ENCODE data around the gene POLR2J3.
A peak's percentile ranks its signal among the peaks of the same experiment; 100 is the strongest.
"Not testable (repeated sequence)": the region's sequence is repeated elsewhere in the genome, so short reads cannot be mapped to it uniquely, and the experiment has no call there.

POLR2J3 gene

DNA sequence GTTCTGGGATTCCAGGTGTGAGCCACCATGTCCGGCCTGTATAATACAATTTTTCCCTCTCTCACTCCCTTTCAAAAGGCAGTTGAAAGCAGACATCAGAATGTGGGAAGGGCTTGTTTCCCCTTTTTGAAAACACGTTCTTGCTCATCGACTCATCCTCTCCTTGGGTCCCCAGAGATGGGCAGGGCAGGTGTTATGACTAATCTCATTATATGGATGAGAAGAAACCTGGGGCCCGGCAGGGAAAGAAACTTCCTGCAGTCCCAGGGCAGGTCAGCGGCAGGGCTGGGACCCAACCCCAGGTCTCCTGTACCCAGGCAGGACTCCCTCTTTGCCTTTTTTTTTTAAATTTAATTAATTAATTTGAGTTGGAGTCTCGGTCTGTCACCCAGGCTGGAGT lies 26.0 kb downstream of the POLR2J3 start:
- ATAC-seq, result peak; percentile 12
- not testable (repeated sequence) for H3K4me3 Mint-ChIP-seq; H3K36me3 Mint-ChIP-seq (ENCODE audit: low read depth); H3K9me3 Mint-ChIP-seq; DNase-seq; H3K27ac Mint-ChIP-seq; H3K4me1 Mint-ChIP-seq; H3K27me3 Mint-ChIP-seq

DNA sequence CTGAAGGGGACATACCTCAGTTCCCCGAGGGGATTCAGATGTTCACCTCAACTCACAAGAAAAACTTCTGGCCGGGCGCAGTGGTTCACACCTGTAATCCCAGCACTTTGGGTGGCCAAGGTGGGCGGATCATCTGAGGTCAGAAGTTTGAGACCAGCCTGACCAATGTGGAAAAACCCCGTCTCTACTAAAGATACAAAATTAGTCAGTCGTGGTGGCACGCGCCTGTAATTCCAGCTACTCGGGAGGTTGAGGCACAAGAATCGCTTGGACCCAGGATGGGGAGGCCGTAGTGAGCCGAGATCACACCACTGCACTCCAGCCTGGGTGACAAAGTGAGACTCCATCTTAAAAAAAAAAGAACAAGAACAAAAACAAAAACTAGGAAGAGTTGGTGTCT lies 27.1 kb downstream of the POLR2J3 start:
- H3K4me1 Mint-ChIP-seq; H3K27ac Mint-ChIP-seq; DNase-seq; ATAC-seq; H3K9me3 Mint-ChIP-seq; H3K27me3 Mint-ChIP-seq; H3K4me3 Mint-ChIP-seq; H3K36me3 Mint-ChIP-seq (ENCODE audit: low read depth): not testable (repeated sequence)

DNA sequence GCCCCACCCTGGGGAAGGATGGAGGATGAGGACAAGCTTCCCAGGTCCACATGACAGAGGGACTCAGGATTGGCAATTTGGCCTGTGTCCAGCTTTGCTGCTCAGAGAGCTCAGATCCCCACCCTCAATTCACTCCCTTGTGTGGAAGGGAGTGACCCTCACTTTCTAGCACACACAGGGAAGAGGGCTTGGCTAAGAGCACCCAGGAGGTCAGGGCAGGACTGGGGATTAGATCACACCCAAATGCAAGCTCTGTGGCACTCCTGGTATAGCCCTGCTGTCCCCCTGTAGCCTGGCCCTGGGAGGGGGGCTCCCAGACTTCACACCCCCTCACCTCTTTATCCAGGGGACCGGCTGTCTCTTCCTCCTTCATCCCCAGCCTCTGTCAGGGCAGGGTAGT lies 28.0 kb downstream of the POLR2J3 start:
- H3K27me3 Mint-ChIP-seq; ATAC-seq; DNase-seq; H3K4me3 Mint-ChIP-seq; H3K9me3 Mint-ChIP-seq; H3K27ac Mint-ChIP-seq; H3K36me3 Mint-ChIP-seq (ENCODE audit: low read depth); H3K4me1 Mint-ChIP-seq: not testable (repeated sequence)

DNA sequence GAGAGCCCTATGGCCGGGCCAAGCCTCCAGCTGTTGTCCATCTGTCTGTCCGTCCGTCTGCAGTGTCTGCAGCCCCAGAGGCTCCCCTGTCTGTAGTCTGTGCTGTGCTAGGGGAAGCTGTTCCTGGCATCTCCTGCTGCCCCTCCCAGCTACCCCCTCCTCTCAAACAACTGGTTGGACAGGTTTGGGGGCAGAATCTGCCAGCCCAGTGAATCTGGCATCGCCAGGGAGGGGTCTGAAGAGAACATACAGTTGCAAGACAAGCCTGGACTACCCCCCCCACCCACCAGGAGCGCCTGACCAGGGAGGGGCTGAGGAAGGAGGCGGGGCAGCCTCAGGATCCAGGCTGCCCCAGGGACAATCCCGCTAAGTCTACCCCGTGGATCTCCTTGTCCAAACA lies 28.8 kb downstream of the POLR2J3 start, which contains the start of gene UPK3BL2:
TSS of gene UPK3BL2 (minus strand) at position 101 of the 400 bp plus-strand sequence. CDS start at position 41, 60 bp downstream.
- not testable (repeated sequence) for H3K4me3 Mint-ChIP-seq; H3K27ac Mint-ChIP-seq; H3K9me3 Mint-ChIP-seq; DNase-seq; H3K36me3 Mint-ChIP-seq (ENCODE audit: low read depth); H3K27me3 Mint-ChIP-seq; ATAC-seq; H3K4me1 Mint-ChIP-seq

DNA sequence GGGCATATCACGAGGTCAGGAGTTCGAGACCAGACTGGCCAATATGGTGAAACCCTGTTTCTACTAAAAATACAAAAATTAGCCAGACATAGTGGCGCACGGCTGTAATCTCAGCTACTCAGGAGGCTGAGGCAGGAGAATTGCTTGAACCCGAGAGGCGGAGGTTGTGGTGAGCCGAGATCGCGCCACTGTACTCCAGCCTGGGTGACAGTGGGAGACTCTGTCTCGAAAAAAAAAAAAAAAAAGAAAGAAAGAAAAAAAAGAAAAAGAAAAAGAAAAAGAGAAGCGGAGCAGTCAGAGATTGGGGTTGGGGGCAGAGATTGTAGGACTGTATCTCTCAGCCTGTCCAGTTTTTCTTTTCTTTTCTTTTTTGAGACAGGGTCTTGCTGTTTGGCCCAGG lies 29.6 kb downstream of the POLR2J3 start:
- not testable (repeated sequence) for H3K27ac Mint-ChIP-seq; H3K27me3 Mint-ChIP-seq; DNase-seq; H3K4me3 Mint-ChIP-seq; H3K36me3 Mint-ChIP-seq (ENCODE audit: low read depth); H3K4me1 Mint-ChIP-seq; H3K9me3 Mint-ChIP-seq; ATAC-seq

DNA sequence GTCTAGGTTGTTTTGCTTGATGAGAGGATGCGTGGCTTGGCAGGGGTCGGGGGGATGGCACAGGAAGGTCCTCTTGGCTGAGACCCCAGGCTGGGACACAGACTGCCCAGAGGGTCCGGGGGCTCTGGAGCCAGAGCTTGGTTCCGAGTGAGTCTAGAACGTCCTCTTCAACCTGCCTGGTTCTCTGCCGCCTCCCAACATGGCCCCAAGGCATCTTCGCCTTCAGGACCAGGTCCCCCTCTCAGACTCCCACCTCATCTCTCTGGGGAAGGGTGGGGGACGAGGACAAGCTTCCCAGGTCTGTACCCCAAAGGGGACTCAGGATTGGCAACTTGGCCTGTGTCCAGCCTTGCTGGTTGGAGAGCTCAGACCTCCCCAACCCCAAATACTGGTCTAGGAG lies 30.3 kb downstream of the POLR2J3 start:
- H3K27me3 Mint-ChIP-seq; H3K4me3 Mint-ChIP-seq; ATAC-seq; H3K9me3 Mint-ChIP-seq; H3K4me1 Mint-ChIP-seq; DNase-seq; H3K27ac Mint-ChIP-seq; H3K36me3 Mint-ChIP-seq (ENCODE audit: low read depth): not testable (repeated sequence)

DNA sequence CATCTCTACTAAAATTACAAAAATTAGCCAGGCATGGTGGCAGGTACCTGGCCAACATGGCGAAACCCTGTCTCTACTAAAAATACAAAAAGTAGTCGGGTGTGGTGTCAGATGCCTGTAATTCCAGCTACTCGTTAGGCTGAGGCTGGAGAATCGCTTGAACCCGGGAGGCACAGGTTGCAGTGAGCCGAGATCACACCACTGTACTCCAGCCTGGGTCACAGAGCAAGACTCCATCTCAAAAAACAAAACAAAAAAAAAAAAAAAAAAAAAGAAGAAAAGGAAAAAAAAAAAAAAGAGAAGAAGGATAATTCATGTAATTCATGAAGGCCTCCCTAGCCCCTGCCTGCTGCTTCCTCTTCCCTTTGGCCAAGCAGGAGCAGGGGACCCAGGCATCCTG lies 31.8 kb downstream of the POLR2J3 start:
- H3K36me3 Mint-ChIP-seq (ENCODE audit: low read depth); H3K9me3 Mint-ChIP-seq; H3K27me3 Mint-ChIP-seq; H3K4me1 Mint-ChIP-seq; DNase-seq; H3K4me3 Mint-ChIP-seq; H3K27ac Mint-ChIP-seq; ATAC-seq: not testable (repeated sequence)

DNA sequence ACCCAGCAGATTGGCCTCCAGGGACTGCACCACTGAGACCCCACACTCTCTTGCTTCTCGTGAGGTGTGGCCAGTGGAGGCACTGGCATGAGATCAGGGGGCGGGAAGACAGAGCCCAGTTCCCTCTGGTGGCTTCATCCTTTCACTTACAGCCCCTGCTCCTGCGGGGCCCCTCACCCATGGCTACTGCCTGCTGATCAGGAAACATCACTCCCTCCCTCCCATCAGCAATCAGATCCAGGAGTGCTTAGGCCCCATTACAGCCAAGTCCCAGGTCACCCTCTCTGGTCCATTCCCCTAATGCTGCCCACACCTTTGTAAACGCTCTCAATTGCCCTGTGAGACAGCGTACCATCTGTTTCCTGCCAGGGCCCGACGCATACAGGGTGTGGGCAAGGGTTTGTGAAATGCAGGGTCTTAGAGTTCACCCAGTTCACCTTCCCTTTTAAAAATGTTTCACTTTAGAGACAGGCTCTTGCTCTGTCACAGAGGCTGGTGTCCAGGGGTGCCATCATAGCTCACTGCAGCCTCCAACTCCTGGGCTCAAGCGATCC lies 37.2 kb downstream of the POLR2J3 start:
- H3K9me3 Mint-ChIP-seq; H3K27me3 Mint-ChIP-seq; H3K27ac Mint-ChIP-seq; H3K4me3 Mint-ChIP-seq; H3K4me1 Mint-ChIP-seq; ATAC-seq; DNase-seq; H3K36me3 Mint-ChIP-seq (ENCODE audit: low read depth): not testable (repeated sequence)

DNA sequence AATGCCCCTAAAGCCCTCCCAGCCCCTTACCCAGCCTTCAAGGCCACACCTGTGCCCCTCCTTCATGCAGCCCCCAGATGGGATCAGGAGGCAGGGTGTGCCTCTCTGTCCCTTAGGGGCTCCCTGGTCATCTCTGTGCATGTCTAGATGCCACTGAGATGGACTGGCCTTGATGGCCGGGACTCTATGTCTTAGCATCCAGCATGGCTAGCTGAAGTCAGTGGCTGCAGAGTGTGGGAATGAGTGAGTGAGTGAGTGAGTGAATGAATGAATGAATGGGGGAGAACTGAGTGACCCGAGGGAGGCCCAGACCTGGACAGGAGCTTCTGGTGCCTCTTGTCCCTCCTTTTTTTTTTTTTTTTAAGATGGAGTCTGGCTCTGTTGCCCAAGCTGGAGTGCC lies 40.3 kb downstream of the POLR2J3 start:
- not testable (repeated sequence) for ATAC-seq; DNase-seq; H3K4me1 Mint-ChIP-seq; H3K36me3 Mint-ChIP-seq (ENCODE audit: low read depth); H3K4me3 Mint-ChIP-seq; H3K9me3 Mint-ChIP-seq; H3K27me3 Mint-ChIP-seq; H3K27ac Mint-ChIP-seq

DNA sequence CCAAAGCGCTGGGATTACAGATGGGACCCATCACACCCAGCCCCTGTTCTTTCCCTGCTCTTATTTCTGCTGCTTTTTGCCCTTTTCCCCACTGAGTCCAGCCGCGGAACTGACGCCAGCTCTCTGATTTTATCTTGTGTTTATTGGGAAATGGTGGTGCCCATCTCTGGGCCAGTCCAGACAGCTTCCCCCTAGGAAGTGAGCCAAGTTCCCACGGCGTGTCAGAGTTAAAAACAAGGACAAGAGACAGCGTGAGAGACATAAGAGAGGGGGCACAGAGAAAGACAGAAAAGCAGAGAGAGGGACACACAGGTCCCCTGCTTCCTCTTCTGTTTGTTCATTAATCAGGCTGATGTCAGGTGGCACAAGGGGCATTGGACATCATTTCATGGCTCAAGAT lies 40.8 kb downstream of the POLR2J3 start:
- ATAC-seq, result not testable (repeated sequence)

DNA sequence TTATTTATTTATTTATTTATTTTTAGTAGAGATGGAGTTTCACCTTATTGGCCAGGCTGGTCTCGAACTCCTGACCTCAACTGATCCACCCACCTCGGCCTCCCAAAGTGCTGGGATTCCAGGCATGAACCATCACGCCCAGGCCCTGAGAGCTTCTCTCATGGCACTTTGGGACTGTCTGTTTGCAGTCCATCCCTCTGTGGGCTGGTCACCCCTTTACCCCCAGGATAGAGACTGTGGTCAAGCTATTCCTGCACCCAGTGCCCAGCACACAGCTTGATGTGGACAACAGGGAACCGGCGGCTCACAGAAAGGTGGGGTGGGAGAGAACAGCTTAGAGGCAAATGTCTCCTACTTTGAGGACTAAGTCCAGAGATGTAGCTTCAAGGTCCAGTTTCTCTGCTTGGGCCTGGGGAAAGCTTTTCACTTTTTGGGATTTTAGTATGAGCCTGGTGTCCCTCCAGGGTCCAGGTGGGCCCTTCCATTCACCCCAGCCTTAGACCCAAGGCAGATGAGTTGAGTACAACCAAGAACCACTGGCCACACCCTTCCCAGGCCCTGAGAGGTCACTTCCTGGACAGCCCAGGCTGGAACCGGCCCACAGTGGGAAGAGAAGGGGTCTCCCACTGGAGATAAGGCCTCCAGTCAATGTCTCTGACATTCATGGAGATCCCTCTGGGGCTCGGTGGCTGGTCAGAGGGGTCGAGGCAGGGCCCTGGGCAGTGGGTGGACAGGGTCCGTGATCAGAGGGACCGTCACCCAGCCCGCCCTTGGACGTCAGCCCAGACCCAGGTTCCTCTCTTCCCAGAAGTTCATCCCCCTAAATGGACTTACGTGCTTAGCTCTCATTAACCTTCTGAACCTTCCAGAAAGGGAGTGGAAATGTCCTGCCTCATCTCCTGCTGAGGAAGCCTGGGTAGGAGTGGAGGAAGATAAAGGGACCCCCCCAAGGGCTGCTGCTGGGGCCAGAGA lies 44.3 kb downstream of the POLR2J3 start:
- H3K9me3 Mint-ChIP-seq; H3K27me3 Mint-ChIP-seq; ATAC-seq; H3K4me1 Mint-ChIP-seq; H3K4me3 Mint-ChIP-seq; H3K36me3 Mint-ChIP-seq (ENCODE audit: low read depth); H3K27ac Mint-ChIP-seq; DNase-seq: not testable (repeated sequence)

More for the DNA sequence above, 40.8 kb downstream of the POLR2J3 start:
- H3K4me3 Mint-ChIP-seq; H3K27ac Mint-ChIP-seq; H3K36me3 Mint-ChIP-seq (ENCODE audit: low read depth); H3K27me3 Mint-ChIP-seq; DNase-seq; H3K4me1 Mint-ChIP-seq; H3K9me3 Mint-ChIP-seq: not testable (repeated sequence)

DNA sequence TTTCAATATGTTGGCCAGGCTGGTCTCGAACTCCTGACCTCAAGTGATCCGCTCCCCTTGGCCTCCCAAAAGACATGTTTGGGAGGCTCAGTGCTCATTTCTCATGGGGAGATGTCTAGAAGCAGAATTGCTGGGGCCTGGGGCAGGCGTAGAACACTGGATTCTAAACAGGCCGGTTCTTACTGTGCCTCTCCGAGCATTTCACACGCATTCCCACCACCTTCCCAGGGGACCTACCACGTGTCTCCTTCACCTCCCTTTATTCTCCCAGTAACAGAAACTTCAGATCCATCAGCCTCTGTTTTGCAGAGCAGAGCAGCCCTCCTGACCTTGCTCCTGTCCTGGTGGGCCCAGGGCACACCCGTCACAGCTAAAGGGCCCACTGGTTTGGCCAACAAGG lies 45.2 kb downstream of the POLR2J3 start:
- not testable (repeated sequence) for H3K4me3 Mint-ChIP-seq; H3K9me3 Mint-ChIP-seq; H3K4me1 Mint-ChIP-seq; DNase-seq; H3K27me3 Mint-ChIP-seq; ATAC-seq; H3K27ac Mint-ChIP-seq; H3K36me3 Mint-ChIP-seq (ENCODE audit: low read depth)

DNA sequence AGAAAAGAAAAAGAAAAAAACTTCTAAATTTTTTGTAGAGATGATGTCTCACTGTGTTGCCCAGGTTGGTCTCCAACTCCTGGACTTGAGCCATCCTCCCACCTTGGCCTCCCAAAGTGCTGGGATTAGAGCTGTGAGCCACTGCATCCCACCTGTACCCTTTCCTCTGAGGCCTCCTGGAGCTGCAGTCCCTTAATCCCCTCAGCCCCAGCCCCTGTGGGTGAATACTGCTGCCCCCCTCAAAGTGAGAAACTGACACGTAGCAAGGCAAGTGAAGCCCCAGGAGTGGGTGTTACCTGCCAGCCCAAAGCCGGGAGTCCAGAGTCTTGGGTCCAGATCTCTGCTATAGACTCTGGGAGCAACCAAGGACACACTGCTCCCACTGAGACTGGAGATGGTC lies 47.6 kb downstream of the POLR2J3 start:
- not testable (repeated sequence) for H3K4me3 Mint-ChIP-seq; DNase-seq; H3K27ac Mint-ChIP-seq; H3K4me1 Mint-ChIP-seq; H3K9me3 Mint-ChIP-seq; H3K36me3 Mint-ChIP-seq (ENCODE audit: low read depth); ATAC-seq; H3K27me3 Mint-ChIP-seq

DNA sequence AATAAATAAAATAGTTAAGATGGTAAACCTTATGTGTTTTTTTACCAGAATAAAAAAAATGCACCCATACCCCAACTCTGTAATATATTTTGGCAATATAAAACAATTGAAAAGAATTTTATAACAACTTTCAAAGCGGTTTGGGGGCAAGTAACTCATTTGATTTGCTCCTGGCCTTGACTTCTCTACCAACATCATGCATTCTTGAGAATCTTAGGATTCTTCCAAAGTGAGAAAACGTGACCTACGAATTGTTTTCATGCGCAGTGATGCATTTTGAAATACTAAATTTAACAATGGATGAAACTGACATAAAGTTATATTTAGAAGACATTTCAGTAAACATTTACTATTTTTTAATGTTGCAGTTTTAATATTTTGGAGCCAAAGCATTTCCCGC lies 51.6 kb downstream of the POLR2J3 start:
- not testable (repeated sequence) for H3K27ac Mint-ChIP-seq; DNase-seq; H3K36me3 Mint-ChIP-seq (ENCODE audit: low read depth); H3K4me1 Mint-ChIP-seq; H3K4me3 Mint-ChIP-seq; H3K9me3 Mint-ChIP-seq; H3K27me3 Mint-ChIP-seq; ATAC-seq

DNA sequence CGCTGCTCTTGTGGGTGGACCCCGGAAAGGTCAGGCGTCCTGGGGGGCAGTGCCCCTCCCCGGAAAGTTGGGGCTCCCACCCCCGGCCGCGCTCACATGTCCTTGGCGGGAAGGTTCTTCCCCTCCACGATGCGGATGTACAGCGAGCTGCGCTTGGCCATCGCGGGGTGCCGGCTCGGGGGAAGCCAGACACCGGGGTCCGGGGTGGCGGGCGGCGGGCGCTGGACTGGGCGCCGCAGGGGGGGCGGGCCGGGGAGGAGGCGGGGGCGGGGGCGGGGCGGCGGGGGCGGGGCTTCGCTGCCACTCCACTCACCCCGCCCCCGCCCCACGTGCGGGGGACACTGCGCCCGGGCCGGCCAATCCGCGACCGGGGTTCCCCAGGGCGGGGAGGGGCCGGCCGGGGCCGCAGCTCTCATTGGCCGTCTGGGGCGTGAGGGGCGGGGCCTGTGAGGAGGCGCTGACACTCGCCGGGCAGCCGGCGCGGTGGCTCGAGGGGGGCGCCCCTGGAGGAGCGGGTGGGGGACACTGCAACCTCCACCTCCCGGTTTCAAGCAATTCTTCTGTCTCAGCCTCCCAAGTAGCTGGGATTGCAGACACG lies 54.7 kb downstream of the POLR2J3 start, which contains the start of gene RASA4B:
TSS of gene RASA4B (minus strand) at position 228 of the 598 bp plus-strand sequence. CDS start at position 161, 67 bp downstream.
- peak; percentile 85 for ATAC-seq
- H3K27me3 Mint-ChIP-seq; H3K4me1 Mint-ChIP-seq; H3K9me3 Mint-ChIP-seq; H3K27ac Mint-ChIP-seq; DNase-seq; H3K4me3 Mint-ChIP-seq; H3K36me3 Mint-ChIP-seq (ENCODE audit: low read depth): not testable (repeated sequence)
